HepG2 (cell line): ENCODE data around the gene SAE1. TPM values are rescaled to one million over a fixed set of nuclear protein-coding genes. Genes with fewer than 3 reads are reported as not detected.

Source experiments
- ATF4 ChIP-seq, 2 experiments: fragments of 450-650 bp in 1 of 2; sonication (generic) in 1 of 2; formaldehyde crosslinking; IDR thresholded peaks; 2 replicates each; pipeline versions ENCODE4 v1.5.0 to v1.8.0; 2020 to 2022; ENCODE audit warnings: mild to moderate bottlenecking in 1 of 2, missing genetic modification reagents in 1 of 2
- BRCA1 ChIP-seq: sonication (generic); formaldehyde crosslinking; IDR thresholded peaks from 2 replicates; pipeline ENCODE4 v1.4.0; 2020; ENCODE audit warnings: missing genetic modification reagents
- ETS1 ChIP-seq: sonication (generic); formaldehyde crosslinking; IDR thresholded peaks from 2 replicates; pipeline ENCODE4 v1.4.0; 2020; ENCODE audit warnings: missing genetic modification reagents
- MAFG ChIP-seq: sonication (generic); formaldehyde crosslinking; IDR thresholded peaks from 2 replicates; pipeline ENCODE4 v1.5.1; 2020; ENCODE audit warnings: mild to moderate bottlenecking, missing genetic modification reagents
- NR1H2 ChIP-seq: sonication (generic); formaldehyde crosslinking; IDR thresholded peaks from 2 replicates; pipeline ENCODE4 v1.8.1; 2022; ENCODE audit warnings: low read depth, missing genetic modification reagents, borderline replicate concordance
- PRDM4 ChIP-seq: sonication (generic); formaldehyde crosslinking; IDR thresholded peaks from 2 replicates; pipeline ENCODE4 v1.9.0; 2021; ENCODE audit warnings: missing genetic modification reagents, borderline replicate concordance
- SATB2 ChIP-seq: sonication (generic); formaldehyde crosslinking; IDR thresholded peaks from 2 replicates; pipeline ENCODE4 v1.5.0; 2020; ENCODE audit warnings: missing genetic modification reagents
- SIN3A ChIP-seq: IDR thresholded peaks from 2 replicates; pipeline ENCODE4 v1.6.1; 2011; ENCODE audit warnings: low read depth, mild to moderate bottlenecking, control low read depth, low read length, borderline replicate concordance
- SMYD3 ChIP-seq: sonication (generic); formaldehyde crosslinking; IDR thresholded peaks from 2 replicates; pipeline ENCODE4 v1.8.1; 2023; ENCODE audit warnings: mild to moderate bottlenecking, missing genetic modification reagents
- ZEB1 ChIP-seq: IDR thresholded peaks from 2 replicates; pipeline ENCODE4 v1.6.1; 2012; ENCODE audit warnings: mild to moderate bottlenecking, low read depth, inconsistent platforms; ENCODE audit not compliant: insufficient replicate concordance
- ZFY ChIP-seq: sonication (generic); formaldehyde crosslinking; IDR thresholded peaks from 2 replicates; pipeline ENCODE4 v1.4.0; 2020; ENCODE audit warnings: missing genetic modification reagents
- ZNF256 ChIP-seq: sonication (generic); formaldehyde crosslinking; conservative IDR thresholded peaks from 2 replicates; pipeline ENCODE4 v1.4.0; 2020; ENCODE audit warnings: missing genetic modification reagents
- ZNF282 ChIP-seq: fragments of 450-650 bp; IDR thresholded peaks from 2 replicates; pipeline ENCODE4 v1.6.1; 2018; ENCODE audit not compliant: partially characterized antibody
- ZNF607 ChIP-seq: sonication (generic); formaldehyde crosslinking; IDR thresholded peaks from 2 replicates; pipeline ENCODE4 v1.5.1; 2020; ENCODE audit warnings: missing genetic modification reagents, mild to moderate bottlenecking, borderline replicate concordance
- polyA plus RNA-seq, 8 experiments: library from polyadenylated mRNA; depleted of rRNA in 3 of 8; stranded (reverse) in 7 of 8; unstranded in 1 of 8; fragments of >200 nt; fragmentation: Illumina TruSeq in 4 of 8; extraction: Trizol in 4 of 8; gene quantifications; 2 replicates each; pipeline versions ENCODE4 v1.2.1 to v1.2.3, GENCODE V29; 2011 to 2016; ENCODE audit warnings: low read depth in 4 of 8, missing spikeins in 1 of 8, mixed read lengths in 1 of 8; ENCODE audit not compliant: insufficient read depth in 1 of 8
- total RNA-seq, 5 experiments: library from RNA; depleted of rRNA; stranded (reverse); fragments of >200 nt; fragmentation: Illumina TruSeq; extraction: Trizol; gene quantifications; 2 replicates each; pipeline ENCODE4 v1.2.3, GENCODE V29; 2016; ENCODE audit warnings: low read depth in 1 of 5
- TF ChIP-seq, protein P1 (sequence below): sonication (generic); formaldehyde crosslinking; IDR thresholded peaks from 2 replicates; pipeline ENCODE4 v1.4.0; 2020; ENCODE audit warnings: mild to moderate bottlenecking, missing genetic modification reagents, borderline replicate concordance
- TF ChIP-seq, protein P2 (sequence below): sonication (generic); formaldehyde crosslinking; conservative IDR thresholded peaks from 2 replicates; pipeline ENCODE4 v1.8.0; 2022; ENCODE audit warnings: low read depth, missing genetic modification reagents

The SAE1 gene
- total and polyA plus RNA-seq, 2 of the 13 experiments (the other 11 are each of a cell fraction or from before 2014, with no cell fraction given) = 87.6 to 197 TPM

- TF ChIP-seq, protein P1, sequence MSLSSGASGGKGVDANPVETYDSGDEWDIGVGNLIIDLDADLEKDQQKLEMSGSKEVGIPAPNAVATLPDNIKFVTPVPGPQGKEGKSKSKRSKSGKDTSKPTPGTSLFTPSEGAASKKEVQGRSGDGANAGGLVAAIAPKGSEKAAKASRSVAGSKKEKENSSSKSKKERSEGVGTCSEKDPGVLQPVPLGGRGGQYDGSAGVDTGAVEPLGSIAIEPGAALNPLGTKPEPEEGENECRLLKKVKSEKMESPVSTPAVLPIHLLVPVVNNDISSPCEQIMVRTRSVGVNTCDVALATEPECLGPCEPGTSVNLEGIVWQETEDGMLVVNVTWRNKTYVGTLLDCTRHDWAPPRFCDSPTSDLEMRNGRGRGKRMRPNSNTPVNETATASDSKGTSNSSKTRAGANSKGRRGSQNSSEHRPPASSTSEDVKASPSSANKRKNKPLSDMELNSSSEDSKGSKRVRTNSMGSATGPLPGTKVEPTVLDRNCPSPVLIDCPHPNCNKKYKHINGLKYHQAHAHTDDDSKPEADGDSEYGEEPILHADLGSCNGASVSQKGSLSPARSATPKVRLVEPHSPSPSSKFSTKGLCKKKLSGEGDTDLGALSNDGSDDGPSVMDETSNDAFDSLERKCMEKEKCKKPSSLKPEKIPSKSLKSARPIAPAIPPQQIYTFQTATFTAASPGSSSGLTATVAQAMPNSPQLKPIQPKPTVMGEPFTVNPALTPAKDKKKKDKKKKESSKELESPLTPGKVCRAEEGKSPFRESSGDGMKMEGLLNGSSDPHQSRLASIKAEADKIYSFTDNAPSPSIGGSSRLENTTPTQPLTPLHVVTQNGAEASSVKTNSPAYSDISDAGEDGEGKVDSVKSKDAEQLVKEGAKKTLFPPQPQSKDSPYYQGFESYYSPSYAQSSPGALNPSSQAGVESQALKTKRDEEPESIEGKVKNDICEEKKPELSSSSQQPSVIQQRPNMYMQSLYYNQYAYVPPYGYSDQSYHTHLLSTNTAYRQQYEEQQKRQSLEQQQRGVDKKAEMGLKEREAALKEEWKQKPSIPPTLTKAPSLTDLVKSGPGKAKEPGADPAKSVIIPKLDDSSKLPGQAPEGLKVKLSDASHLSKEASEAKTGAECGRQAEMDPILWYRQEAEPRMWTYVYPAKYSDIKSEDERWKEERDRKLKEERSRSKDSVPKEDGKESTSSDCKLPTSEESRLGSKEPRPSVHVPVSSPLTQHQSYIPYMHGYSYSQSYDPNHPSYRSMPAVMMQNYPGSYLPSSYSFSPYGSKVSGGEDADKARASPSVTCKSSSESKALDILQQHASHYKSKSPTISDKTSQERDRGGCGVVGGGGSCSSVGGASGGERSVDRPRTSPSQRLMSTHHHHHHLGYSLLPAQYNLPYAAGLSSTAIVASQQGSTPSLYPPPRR (CRISPR knock-in tag) = no peak; the same call in 1 of the 2 replicates
- TF ChIP-seq BRCA1 (CRISPR knock-in tag) (no peak), SIN3A (no peak), PRDM4 (CRISPR knock-in tag) (no peak), ZNF607 (CRISPR knock-in tag) (no peak), MAFG (no peak), SMYD3 (CRISPR knock-in tag) (no peak), ZFY (CRISPR knock-in tag) (peak; percentile 55), ZNF256 (CRISPR knock-in tag) (no peak), ATF4 (CRISPR knock-in tag; IDR thresholded peaks at IDR 0.05) (no peak), ZEB1 (no peak), SATB2 (CRISPR knock-in tag) (no peak), NR1H2 (CRISPR knock-in tag) (no peak), ZNF282 (no peak), ETS1 (CRISPR knock-in tag) (no peak)
- TF ChIP-seq, protein P2, sequence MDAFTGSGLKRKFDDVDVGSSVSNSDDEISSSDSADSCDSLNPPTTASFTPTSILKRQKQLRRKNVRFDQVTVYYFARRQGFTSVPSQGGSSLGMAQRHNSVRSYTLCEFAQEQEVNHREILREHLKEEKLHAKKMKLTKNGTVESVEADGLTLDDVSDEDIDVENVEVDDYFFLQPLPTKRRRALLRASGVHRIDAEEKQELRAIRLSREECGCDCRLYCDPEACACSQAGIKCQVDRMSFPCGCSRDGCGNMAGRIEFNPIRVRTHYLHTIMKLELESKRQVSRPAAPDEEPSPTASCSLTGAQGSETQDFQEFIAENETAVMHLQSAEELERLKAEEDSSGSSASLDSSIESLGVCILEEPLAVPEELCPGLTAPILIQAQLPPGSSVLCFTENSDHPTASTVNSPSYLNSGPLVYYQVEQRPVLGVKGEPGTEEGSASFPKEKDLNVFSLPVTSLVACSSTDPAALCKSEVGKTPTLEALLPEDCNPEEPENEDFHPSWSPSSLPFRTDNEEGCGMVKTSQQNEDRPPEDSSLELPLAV = no peak
These were observed 35.8 kb upstream of the SAE1 start (continued) for GRCh38 chr19:47094557-47095475.
